ENCODE measurements around the gene CASKIN1.
A peak's percentile ranks its signal among the peaks of the same experiment; 100 is the strongest.

CASKIN1 gene

GRCh38 chr16:2155977-2156848 is 40.2 kb downstream of the CASKIN1 start:
- H3K23ac ChIP-seq (ENCODE audit: low read length) = no peak overlapping the region
- H3K79me1 ChIP-seq (ENCODE audit: low read length) = peaks cover 20% of the 10 kb centered on the region
- H2BK120ac ChIP-seq (ENCODE audit: insufficient read depth, low read length, poor library complexity) = peak overlapping the region; percentile 53
- H3K4me1 ChIP-seq (ENCODE audit: control insufficient read depth in 1 of 2, insufficient read depth in 2 of 2, low read length in 2 of 2) = peaks cover 22 to 32% of the 10 kb centered on the region in 2 experiments
- peak overlapping the region; percentile 75 for H2AK5ac ChIP-seq (ENCODE audit: low read length)
- H2AFZ ChIP-seq (ENCODE audit: insufficient read depth, low read length, poor library complexity) = peak overlapping the region; percentile 56
- peak overlapping the region; percentile 90 for H3K4me2 ChIP-seq (ENCODE audit: low read length)
- H2BK12ac ChIP-seq (ENCODE audit: low read length) = no peak overlapping the region
- peak overlapping the region; percentile 81 for H3K4me3 ChIP-seq (ENCODE audit: low read depth, low read length)
- H3K27me3 ChIP-seq (ENCODE audit: insufficient read depth, low read length) = no peaks in the 10 kb centered on the region
- peak overlapping the region; percentile 84 for H4K12ac ChIP-seq (ENCODE audit: low read depth, low read length)
- peak in 1 of 2 donors; percentile 41 for DNase-seq
- peak overlapping the region; percentile 88 for H3K9ac ChIP-seq (ENCODE audit: low read length)
- peak overlapping the region; percentile 24 for H3K27ac ChIP-seq (ENCODE audit: low read depth, low read length)
- peak overlapping the region; percentile 34 for H2BK5ac ChIP-seq (ENCODE audit: low read depth, low read length, poor library complexity)
- WGBS (ENCODE audit: extremely low coverage, insufficient coverage, insufficient read length) = no CpG with 5 or more reads among the region's 47 CpGs
- peaks cover 2% of the 10 kb centered on the region for H3K9me3 ChIP-seq (ENCODE audit: insufficient read depth, low read depth, low read length)
- H3K36me3 ChIP-seq (ENCODE audit: control insufficient read depth in 1 of 2, insufficient read depth in 2 of 2, low read length in 2 of 2) = peaks cover 23 to 29% of the 10 kb centered on the region in 2 experiments
- H3K79me2 ChIP-seq (ENCODE audit: control insufficient read depth, insufficient read depth, low read length, poor library complexity) = peaks cover 56% of the 10 kb centered on the region
- H4K91ac ChIP-seq (ENCODE audit: low read depth, low read length) = peak overlapping the region; percentile 75
- H3K4ac ChIP-seq (ENCODE audit: low read depth, low read length) = peak overlapping the region; percentile 78
- peak overlapping the region; percentile 60 for H3K14ac ChIP-seq (ENCODE audit: low read length)
- H4K8ac ChIP-seq (ENCODE audit: low read depth, low read length) = peak overlapping the region; percentile 67
- peak overlapping the region; percentile 90 for H3K18ac ChIP-seq (ENCODE audit: low read length)

DNA sequence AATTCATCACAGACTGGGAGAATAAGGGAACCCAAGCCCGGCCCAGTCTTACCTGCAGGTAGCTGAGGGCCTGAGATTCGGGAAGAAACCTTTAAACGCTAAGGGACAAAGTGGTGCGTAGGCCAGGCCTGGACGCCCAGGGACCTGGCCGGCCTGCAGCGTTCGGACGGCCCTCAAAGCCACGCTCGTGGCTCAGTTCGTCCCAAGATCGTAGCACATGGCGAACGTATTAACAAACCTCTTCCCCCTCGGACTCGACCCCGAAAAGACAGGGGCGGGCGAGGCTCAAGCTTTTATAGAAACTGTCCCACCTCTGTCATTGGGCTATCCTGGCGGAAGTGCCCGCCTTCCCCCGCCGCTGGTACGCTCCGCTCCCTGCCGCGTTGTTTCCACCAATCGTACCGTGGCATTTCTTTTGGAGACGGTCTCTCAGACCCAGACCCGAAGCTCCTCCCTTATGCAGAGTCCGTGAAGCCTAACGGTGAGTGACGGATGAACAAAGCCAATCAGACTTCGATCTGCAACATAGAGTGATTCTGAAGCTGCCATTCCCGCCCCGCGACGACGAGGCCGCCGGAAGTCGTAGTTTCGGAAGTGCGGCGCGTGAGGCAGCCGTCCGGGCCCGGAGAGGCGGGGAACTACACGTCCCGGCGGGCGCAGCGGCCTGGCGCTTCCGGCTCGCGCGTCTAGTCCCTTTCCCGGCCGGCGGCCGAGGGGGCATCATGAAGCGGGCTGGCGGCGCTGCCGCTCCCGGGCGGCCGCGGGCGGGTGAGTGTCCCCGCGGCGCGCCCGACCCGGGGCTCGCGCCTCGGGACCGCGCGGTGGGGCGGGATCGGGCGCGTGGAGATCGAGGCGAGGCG is 41.1 kb downstream of the CASKIN1 start, which contains the start of gene TRAF7:
Gene TRAF7, plus strand, starts transcription at position 692 of the 860 bp plus-strand sequence. CDS start 8,139 bp downstream, outside the sequence.
- peak within 1 kb of the TSS; percentile 85 for H3K4ac ChIP-seq (ENCODE audit: low read depth, low read length)
- H2AFZ ChIP-seq (ENCODE audit: insufficient read depth, low read length, poor library complexity) = peak within 1 kb of the TSS; percentile 56
- peak within 1 kb of the TSS; percentile 100 for H3K9ac ChIP-seq (ENCODE audit: low read length)
- H3K9me3 ChIP-seq (ENCODE audit: insufficient read depth, low read depth, low read length) = peaks cover 2% of the 10 kb centered on the region
- H4K8ac ChIP-seq (ENCODE audit: low read depth, low read length) = peak within 1 kb of the TSS; percentile 67
- peak within 1 kb of the TSS; percentile 59 for H2BK120ac ChIP-seq (ENCODE audit: insufficient read depth, low read length, poor library complexity)
- peak within 1 kb of the TSS; percentile 98 for H3K4me3 ChIP-seq (ENCODE audit: low read depth, low read length)
- peak within 1 kb of the TSS; percentile 80 for H2BK5ac ChIP-seq (ENCODE audit: low read depth, low read length, poor library complexity)
- H2AK5ac ChIP-seq (ENCODE audit: low read length) = peak within 1 kb of the TSS; percentile 96
- H3K14ac ChIP-seq (ENCODE audit: low read length) = peak within 1 kb of the TSS; percentile 90
- H3K27me3 ChIP-seq (ENCODE audit: insufficient read depth, low read length) = no peaks in the 10 kb centered on the region
- peak within 1 kb of the TSS; percentile 90 for H3K18ac ChIP-seq (ENCODE audit: low read length)
- H3K23ac ChIP-seq (ENCODE audit: low read length) = no peak within 1 kb of the TSS
- H3K79me1 ChIP-seq (ENCODE audit: low read length) = peaks cover 20% of the 10 kb centered on the region
- peaks cover 27 to 32% of the 10 kb centered on the region in 2 experiments for H3K4me1 ChIP-seq (ENCODE audit: control insufficient read depth in 1 of 2, insufficient read depth in 2 of 2, low read length in 2 of 2)
- H3K79me2 ChIP-seq (ENCODE audit: control insufficient read depth, insufficient read depth, low read length, poor library complexity) = peaks cover 52% of the 10 kb centered on the region
- peak within 1 kb of the TSS; percentile 49 for H3K27ac ChIP-seq (ENCODE audit: low read depth, low read length)
- peak; percentile 100 for DNase-seq
- peak within 1 kb of the TSS; percentile 84 for H4K12ac ChIP-seq (ENCODE audit: low read depth, low read length)
- peak within 1 kb of the TSS; percentile 75 for H4K91ac ChIP-seq (ENCODE audit: low read depth, low read length)
- WGBS (ENCODE audit: extremely low coverage, insufficient coverage, insufficient read length) = no CpG with 5 or more reads among the region's 94 CpGs
- peaks cover 24 to 29% of the 10 kb centered on the region in 2 experiments for H3K36me3 ChIP-seq (ENCODE audit: control insufficient read depth in 1 of 2, insufficient read depth in 2 of 2, low read length in 2 of 2)
- no peak within 1 kb of the TSS for H2BK12ac ChIP-seq (ENCODE audit: low read length)
- H3K4me2 ChIP-seq (ENCODE audit: low read length) = peak within 1 kb of the TSS; percentile 90

- Histone ChIP-seq H3K4ac (ENCODE audit: low read depth, low read length) (peak overlapping the region; percentile 85), H3K27ac (ENCODE audit: low read depth, low read length) (peak overlapping the region; percentile 44), H3K18ac (ENCODE audit: low read length) (peak overlapping the region; percentile 63), H3K79me1 (ENCODE audit: low read length) (peaks cover 20% of the 10 kb centered on the region), H3K14ac (ENCODE audit: low read length) (peak overlapping the region; percentile 90), H3K4me1 (ENCODE audit: control insufficient read depth in 1 of 2, insufficient read depth in 2 of 2, low read length in 2 of 2) (peaks cover 31 to 38% of the 10 kb centered on the region in 2 experiments), H3K9me3 (ENCODE audit: insufficient read depth, low read depth, low read length) (peaks cover 2% of the 10 kb centered on the region), H3K4me3 (ENCODE audit: low read depth, low read length) (peak overlapping the region; percentile 98), H3K4me2 (ENCODE audit: low read length) (peak overlapping the region; percentile 90), H2BK5ac (ENCODE audit: low read depth, low read length, poor library complexity) (peak overlapping the region; percentile 80), H3K9ac (ENCODE audit: low read length) (peak overlapping the region; percentile 100), H4K12ac (ENCODE audit: low read depth, low read length) (peak overlapping the region; percentile 49), H4K8ac (ENCODE audit: low read depth, low read length) (peak overlapping the region; percentile 47), H3K23ac (ENCODE audit: low read length) (no peak overlapping the region), H4K91ac (ENCODE audit: low read depth, low read length) (peak overlapping the region; percentile 71), H2AFZ (ENCODE audit: insufficient read depth, low read length, poor library complexity) (no peak overlapping the region), H3K36me3 (ENCODE audit: control insufficient read depth in 1 of 2, insufficient read depth in 2 of 2, low read length in 2 of 2) (peaks cover 24 to 29% of the 10 kb centered on the region in 2 experiments), H3K79me2 (ENCODE audit: control insufficient read depth, insufficient read depth, low read length, poor library complexity) (peaks cover 49% of the 10 kb centered on the region), H3K27me3 (ENCODE audit: insufficient read depth, low read length) (no peaks in the 10 kb centered on the region), H2BK120ac (ENCODE audit: insufficient read depth, low read length, poor library complexity) (peak overlapping the region; percentile 59), H2AK5ac (ENCODE audit: low read length) (peak overlapping the region; percentile 96), H2BK12ac (ENCODE audit: low read length) (no peak overlapping the region)
- WGBS (ENCODE audit: extremely low coverage, insufficient coverage, insufficient read length) = no CpG with 5 or more reads among the region's 23 CpGs
- no peak for DNase-seq
These were observed 41.8 kb downstream of the CASKIN1 start for GRCh38 chr16:2154533-2155090.
